Spleen (tissue), 13 donors: ENCODE results near the gene ZNF619. TPM values are rescaled to one million over a fixed set of nuclear protein-coding genes. Genes with fewer than 3 reads are reported as not detected.

Experiments
- DNase-seq: peaks from one replicate; pipeline ENCODE4 v3.0.0-alpha.2; 2020
- H3K27ac ChIP-seq, 8 donors: fragments of 200-600 bp; sonication (generic) in 7 of 8; 1 replicate in 4 of 8; 2 replicates in 4 of 8; pipeline versions ENCODE4 v1.5.0 to v1.8.0; 2016 to 2021; ENCODE audit warnings: inconsistent platforms in 4 of 8, mild to moderate bottlenecking in 4 of 8, moderate library complexity in 1 of 8
- H3K27me3 ChIP-seq, 7 donors: fragments of 200-600 bp; sonication (generic) in 6 of 7; replicated peaks in 1 of 7; 1 replicate in 4 of 7; 2 replicates in 3 of 7; pipeline versions ENCODE4 v1.5.0 to v1.8.0; 2016 to 2021; ENCODE audit warnings: inconsistent platforms in 3 of 7, mild to moderate bottlenecking in 1 of 7
- H3K36me3 ChIP-seq, 6 donors: fragments of 200-600 bp; sonication (generic) in 5 of 6; 1 replicate in 4 of 6; 2 replicates in 2 of 6; pipeline versions ENCODE4 v1.5.0 to v1.8.0; 2016 to 2021; ENCODE audit warnings: inconsistent platforms in 2 of 6
- H3K4me1 ChIP-seq, 6 donors: fragments of 200-600 bp; sonication (generic) in 5 of 6; 1 replicate in 3 of 6; 2 replicates in 3 of 6; pipeline versions ENCODE4 v1.5.0 to v1.8.0; 2016 to 2021; ENCODE audit warnings: inconsistent platforms in 3 of 6
- H3K4me3 ChIP-seq, 8 donors: fragments of 200-600 bp; sonication (generic) in 7 of 8; 1 replicate in 4 of 8; 2 replicates in 4 of 8; pipeline versions ENCODE4 v1.5.0 to v1.8.0; 2016 to 2021; ENCODE audit warnings: inconsistent platforms in 4 of 8, mild to moderate bottlenecking in 4 of 8, moderate library complexity in 2 of 8
- H3K9me3 ChIP-seq, 8 donors: fragments of 200-600 bp; sonication (generic) in 7 of 8; 1 replicate in 4 of 8; 2 replicates in 4 of 8; pipeline versions ENCODE4 v1.5.0 to v1.8.0; 2016 to 2021; ENCODE audit warnings: inconsistent platforms in 4 of 8
- POLR2A ChIP-seq, 3 donors: fragments of 450-650 bp; IDR thresholded peaks; one replicate each; pipeline ENCODE4 v1.5.1; 2017; ENCODE audit warnings: antibody characterized with exemption in 3 of 3, mild to moderate bottlenecking in 1 of 3
- POLR2AphosphoS5 ChIP-seq, 3 donors: sonication (generic); formaldehyde crosslinking; IDR thresholded peaks; one replicate each; pipeline ENCODE4 v1.5.1; 2017; ENCODE audit warnings: antibody characterized with exemption in 3 of 3
- WGBS, 5 donors: extraction: QIAGEN DNeasy Blood & Tissue Kit in 3 of 5; methylation state at CpG; one replicate each; pipeline versions ENCODE4 v1.1.5 to v1.1.7; 2013 to 2018; 5-methylcytosine and 5-hydroxymethylcytosine counted together
- intact Hi-C: fragments of 100-400 bp; cut with DNase I; formaldehyde crosslinking; loops from one replicate; pipeline ENCODE4 v1.15.0; 2023; ENCODE audit warnings: low total_unique reads
- long read RNA-seq, 2 donors: transcript quantifications; one replicate each; lab custom pipeline, GENCODE V29; 2026
- polyA plus RNA-seq, 3 donors: library from polyadenylated mRNA; stranded (reverse); fragments of 200-250 nt; gene quantifications; one replicate each; pipeline ENCODE4 v1.2.1, GENCODE V29; 2013
- total RNA-seq, 7 donors: library from RNA; depleted of rRNA in 3 of 7; stranded (reverse); fragments of >200 nt in 3 of 7; fragmentation: NEBNext Ultra II Directional in 4 of 7; extraction: Animal tissue kit (Norgen Biotek cat#: 25700) in 4 of 7; gene quantifications; one replicate each; pipeline versions ENCODE4 v1.1.0 to v1.2.1, GENCODE V29; 2016 to 2021
- TF ChIP-seq, protein P1 (sequence below), 11 experiments: fragments of 200-600 bp in 7 of 11; fragments of 450-650 bp in 4 of 11; sonication (generic) in 4 of 11; IDR thresholded peaks in 8 of 11; conservative IDR thresholded peaks in 3 of 11; 1 replicate in 7 of 11; 2 replicates in 4 of 11; pipeline versions ENCODE4 v1.4.0 to v1.8.0; 2016 to 2021; ENCODE audit warnings: antibody characterized with exemption in 11 of 11, inconsistent platforms in 4 of 11, mild to moderate bottlenecking in 1 of 11
- donor health status: healthy with polysubstance abuse.
- donor health status: DM: no; HTN: no; CAD: no; lungs with moderate emphysema.
- donor health status: DM: no; HTN: no; CAD: no.
- donor health status: Bipolar disorder and iron deficiency.
- donor health status: healthy.
- donor health status: DM: no; HTN: no; CAD: no.
- donor health status: DM: yes; HTN: yes; CAD: no.

ZNF619 gene
- total RNA-seq (10 to 100 TPM in 6 of 7 donors, 1 to 10 TPM in 1; 8.5 to 20.3 (median 12.8) TPM), polyA plus RNA-seq (1 to 10 TPM in 2 of 3 donors, under 1 TPM in 1; 0.89 to 2.4 (median 1.0) TPM)
- long read RNA-seq, donor 1 = 0 reads
- long read RNA-seq, donor 2, partial matches to known transcripts = 0 of 1 reads
- long read RNA-seq, donor 2, other reads (novel, unspliced or antisense) = 0 of 1 reads

DNA sequence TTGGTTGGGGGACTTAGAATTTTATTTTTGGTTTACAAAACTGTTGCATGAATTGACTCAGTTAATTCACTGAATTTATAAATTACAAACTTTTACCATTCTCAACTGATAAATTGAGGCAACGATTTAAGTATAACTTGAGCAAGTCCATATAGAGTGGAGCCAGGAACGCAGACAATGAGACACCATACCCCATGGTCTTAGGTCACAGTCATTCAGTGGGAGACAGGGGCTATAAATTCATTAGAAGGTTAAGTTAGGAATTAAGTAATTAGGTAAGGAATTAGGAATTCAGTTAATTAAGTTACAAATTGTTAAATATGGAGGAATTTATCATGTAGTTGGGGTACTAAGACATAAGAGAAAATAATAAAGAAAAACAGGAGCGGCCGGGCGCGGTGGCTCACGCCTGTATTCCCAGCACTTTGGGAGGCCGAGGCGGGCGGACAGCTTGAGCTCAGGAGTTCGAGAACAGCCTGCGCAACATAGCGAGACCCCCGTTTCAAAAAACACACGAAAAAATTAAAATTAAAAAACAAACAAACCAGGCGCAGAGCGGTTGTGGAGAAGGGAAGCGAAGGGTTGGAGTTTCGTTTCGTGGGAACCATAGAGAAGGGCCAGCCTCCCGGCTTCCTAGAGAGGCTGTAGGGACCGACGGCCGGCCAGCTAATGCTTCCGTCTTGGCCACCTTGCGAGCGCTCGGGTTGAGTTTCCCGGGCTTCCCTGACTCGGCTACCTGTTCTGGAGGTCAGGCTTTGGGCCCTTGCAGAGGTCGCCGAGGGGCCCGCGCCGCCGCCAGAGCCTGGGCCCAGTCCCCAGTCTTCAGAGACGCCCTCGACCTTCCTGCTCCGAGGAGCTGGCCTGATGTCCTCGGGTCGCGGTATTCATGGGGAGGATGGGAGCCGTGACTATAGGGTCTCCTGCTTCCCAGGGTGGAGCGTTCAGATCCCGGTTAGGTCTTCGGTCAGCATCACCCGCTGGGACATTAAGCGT is at the start of gene ZNF619:
Gene ZNF619 (plus strand): TSS at position 645 of the 993 bp plus-strand sequence. CDS start 858 bp downstream, outside the sequence.
- Histone ChIP-seq H3K9me3 (no peaks in the 10 kb centered on the region), H3K4me3 (peak within 1 kb of the TSS; percentile 62 to 78 (median 68)), H3K27ac (peak within 1 kb of the TSS; percentile 73 to 89 (median 86)), H3K4me1 (peaks cover 4 to 29% (median 11%) of the 10 kb centered on the region in 6 donors), H3K36me3 (peaks cover 0 to 35% (median 14%) of the 10 kb centered on the region in 6 donors), H3K27me3 (no peaks in the 10 kb centered on the region)
- WGBS, 5 donors = 7 to 12% (median 8%) methylated on average over 45 to 48 of the region's 48 CpGs
- peak; percentile 94 for DNase-seq
- TF ChIP-seq POLR2A (IDR thresholded peaks at IDR 0.05) = no peak
- TF ChIP-seq, protein P1, sequence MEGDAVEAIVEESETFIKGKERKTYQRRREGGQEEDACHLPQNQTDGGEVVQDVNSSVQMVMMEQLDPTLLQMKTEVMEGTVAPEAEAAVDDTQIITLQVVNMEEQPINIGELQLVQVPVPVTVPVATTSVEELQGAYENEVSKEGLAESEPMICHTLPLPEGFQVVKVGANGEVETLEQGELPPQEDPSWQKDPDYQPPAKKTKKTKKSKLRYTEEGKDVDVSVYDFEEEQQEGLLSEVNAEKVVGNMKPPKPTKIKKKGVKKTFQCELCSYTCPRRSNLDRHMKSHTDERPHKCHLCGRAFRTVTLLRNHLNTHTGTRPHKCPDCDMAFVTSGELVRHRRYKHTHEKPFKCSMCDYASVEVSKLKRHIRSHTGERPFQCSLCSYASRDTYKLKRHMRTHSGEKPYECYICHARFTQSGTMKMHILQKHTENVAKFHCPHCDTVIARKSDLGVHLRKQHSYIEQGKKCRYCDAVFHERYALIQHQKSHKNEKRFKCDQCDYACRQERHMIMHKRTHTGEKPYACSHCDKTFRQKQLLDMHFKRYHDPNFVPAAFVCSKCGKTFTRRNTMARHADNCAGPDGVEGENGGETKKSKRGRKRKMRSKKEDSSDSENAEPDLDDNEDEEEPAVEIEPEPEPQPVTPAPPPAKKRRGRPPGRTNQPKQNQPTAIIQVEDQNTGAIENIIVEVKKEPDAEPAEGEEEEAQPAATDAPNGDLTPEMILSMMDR (IDR thresholded peaks at IDR 0.05 in 8 of 11, conservative IDR thresholded peaks at IDR 0.05 in 3 of 11) = no peak
- peak; percentile 67 to 81 (median 72) for TF ChIP-seq POLR2AphosphoS5 (IDR thresholded peaks at IDR 0.05)
- intact Hi-C loops = no loop called here

- Histone ChIP-seq H3K27ac (no peak overlapping the region), H3K4me1 (no peaks in the 10 kb centered on the region), H3K9me3 (no peaks in the 10 kb centered on the region), H3K27me3 (no peaks in the 10 kb centered on the region), H3K36me3 (no peaks in the 10 kb centered on the region), H3K4me3 (no peak overlapping the region)
- intact Hi-C loops = no loop called here
- no peak for DNase-seq
- TF ChIP-seq POLR2A (IDR thresholded peaks at IDR 0.05) = no peak
- no peak for TF ChIP-seq POLR2AphosphoS5 (IDR thresholded peaks at IDR 0.05)
- TF ChIP-seq, protein P1 (IDR thresholded peaks at IDR 0.05 in 8 of 11, conservative IDR thresholded peaks at IDR 0.05 in 3 of 11) = no peak
- WGBS, 5 donors = 79 to 95% (median 86%) methylated on average over 2 of the region's 2 CpGs
Measured at GRCh38 chr3:40432793-40433192, 44.1 kb upstream of the ZNF619 start.

GRCh38 chr3:40437889-40438288 is 39.0 kb upstream of the ZNF619 start:
- no peaks in the 10 kb centered on the region for H3K27me3 ChIP-seq
- no peaks in the 10 kb centered on the region for H3K9me3 ChIP-seq
- TF ChIP-seq POLR2A (IDR thresholded peaks at IDR 0.05) (no peak), POLR2AphosphoS5 (IDR thresholded peaks at IDR 0.05) (no peak)
- TF ChIP-seq, protein P1 (IDR thresholded peaks at IDR 0.05 in 8 of 11, conservative IDR thresholded peaks at IDR 0.05 in 3 of 11) = no peak
- no peak overlapping the region for H3K27ac ChIP-seq
- H3K4me3 ChIP-seq = no peak overlapping the region
- no peak for DNase-seq
- H3K4me1 ChIP-seq = no peaks in the 10 kb centered on the region
- 79 to 87% (median 83%) methylated on average over 5 of the region's 5 CpGs for WGBS, 5 donors
- intact Hi-C loops = no loop called here
- no peaks in the 10 kb centered on the region for H3K36me3 ChIP-seq

DNA sequence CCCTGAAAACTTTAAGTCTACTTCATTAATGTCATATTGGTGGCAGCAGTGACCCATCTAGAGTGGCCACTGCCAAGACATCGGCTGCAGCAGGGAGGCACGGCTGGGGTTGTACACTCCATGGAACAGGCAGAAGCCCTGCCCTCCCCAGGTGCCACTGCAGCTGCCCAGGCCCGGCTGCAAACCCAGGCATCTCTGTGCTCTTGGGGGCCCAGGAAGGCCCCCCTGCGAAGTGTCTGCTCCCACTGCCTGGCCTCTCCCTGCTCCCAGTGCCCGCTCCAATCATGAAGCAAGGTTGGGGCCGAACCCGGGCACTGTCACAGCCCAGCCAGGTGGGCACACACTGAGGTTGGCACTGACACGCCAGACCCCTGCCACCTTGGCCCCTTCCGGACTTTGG is 31.9 kb upstream of the ZNF619 start:
- WGBS, 5 donors = 91 to 95% (median 93%) methylated on average over 7 to 9 of the region's 9 CpGs
- intact Hi-C loops = no loop called here
- no peaks in the 10 kb centered on the region for H3K4me1 ChIP-seq
- no peak for DNase-seq
- H3K4me3 ChIP-seq = no peak overlapping the region
- TF ChIP-seq POLR2A (IDR thresholded peaks at IDR 0.05) = no peak
- no peaks in the 10 kb centered on the region for H3K9me3 ChIP-seq
- H3K27ac ChIP-seq = no peak overlapping the region
- H3K36me3 ChIP-seq = peaks cover 0 to 14% (median 5%) of the 10 kb centered on the region in 6 donors
- H3K27me3 ChIP-seq = no peaks in the 10 kb centered on the region
